ENCODE results near the gene MYL12A. TPM values are rescaled to one million over a fixed set of nuclear protein-coding genes. Genes with fewer than 3 reads are reported as not detected.
A peak's percentile ranks its signal among the peaks of the same experiment; 100 is the strongest.

MYL12A gene
- total and polyA plus RNA-seq, 2 of the 13 experiments (the other 11 are each of a cell fraction or from before 2014, with no cell fraction given): 261 to 277 TPM

DNA sequence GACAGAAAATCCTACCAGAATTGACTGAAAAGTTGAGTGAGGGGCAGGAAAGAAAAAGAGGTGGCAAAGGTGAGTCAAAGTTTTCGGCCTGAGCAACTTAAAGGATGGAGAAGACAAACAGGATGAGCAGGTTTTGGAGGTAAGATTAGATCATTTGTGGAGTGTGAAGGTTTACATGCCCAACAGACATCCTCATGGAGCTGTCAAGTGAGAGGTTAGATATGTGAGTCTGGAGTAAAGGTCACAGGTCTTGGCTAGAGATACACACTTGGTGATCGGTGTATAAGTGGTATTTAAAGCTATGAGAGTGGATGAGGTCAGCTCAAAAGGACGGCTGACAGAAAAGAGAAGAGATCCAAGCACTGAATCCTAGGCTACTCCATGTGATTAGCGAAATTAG lies 11.1 kb upstream of the MYL12A start:
- TF ChIP-seq PPARG (CRISPR knock-in tag; conservative IDR thresholded peaks at IDR 0.05) (0 out of 2 replicates have a peak, but pooled peaks have one; percentile 34), ZNF468 (CRISPR knock-in tag; IDR thresholded peaks at IDR 0.05) (no peak)
- FAIRE-seq: no peak
- H2AFZ ChIP-seq (ENCODE audit: low read length): no peak overlapping the region
- CTCF ChIA-PET (ENCODE audit: low intra/inter-chr PET ratio, low total read pairs): no interaction called here
- peaks cover 6% of the 10 kb centered on the region for H3K9me3 ChIP-seq (ENCODE audit: low read length)
- in situ Hi-C loops (cut with HindIII; ENCODE audit: extremely low pct_ligation_motif_present, low pct_unique_long_range_greater_than_20kb) (no loop called here), intact Hi-C loops (cut with micrococcal nuclease; ENCODE audit: unreplicated experiment) (no loop called here)
- no peak overlapping the region for H3K27ac ChIP-seq (ENCODE audit: extremely low read length, insufficient read depth, low read length)
- no peak for ATAC-seq
- H3K79me2 ChIP-seq (ENCODE audit: insufficient read depth, low read length): no peaks in the 10 kb centered on the region
- WGBS (ENCODE audit: low lambda C conversion rate): 81% methylated on average over 4 of the region's 4 CpGs
- BruUV-seq (replicated peaks): no TSS peak
- H3K9ac ChIP-seq (ENCODE audit: insufficient read depth, low read depth, low read length): no peak overlapping the region
- no peak overlapping the region for H3K4me2 ChIP-seq (ENCODE audit: low read depth, low read length)
- POLR2A ChIA-PET: interaction anchor here (1.4 kb wide), 1 partner anchor 11 kb away, joined by 5 read pairs; no protein-coding TSS in a partner anchor
- H3K4me1 ChIP-seq (ENCODE audit: insufficient read depth, low read length): peaks cover 53% of the 10 kb centered on the region
- no peak for DNase-seq (ENCODE audit: low spot score)
- no peaks in the 10 kb centered on the region for H3K27me3 ChIP-seq (ENCODE audit: control insufficient read depth in 1 of 2, insufficient read depth in 2 of 2, low read length in 2 of 2)
- H4K20me1 ChIP-seq (ENCODE audit: insufficient read depth, low read length): no peaks in the 10 kb centered on the region
- no peak overlapping the region for H3K4me3 ChIP-seq (replicated peaks in 1 of 3; ENCODE audit: insufficient read depth in 1 of 3, low read depth in 2 of 3, low read length in 3 of 3)
- no peaks in the 10 kb centered on the region for H3K36me3 ChIP-seq (replicated peaks in 1 of 2; ENCODE audit: control insufficient read depth in 1 of 2, insufficient read depth in 2 of 2, low read length in 2 of 2)

DNA sequence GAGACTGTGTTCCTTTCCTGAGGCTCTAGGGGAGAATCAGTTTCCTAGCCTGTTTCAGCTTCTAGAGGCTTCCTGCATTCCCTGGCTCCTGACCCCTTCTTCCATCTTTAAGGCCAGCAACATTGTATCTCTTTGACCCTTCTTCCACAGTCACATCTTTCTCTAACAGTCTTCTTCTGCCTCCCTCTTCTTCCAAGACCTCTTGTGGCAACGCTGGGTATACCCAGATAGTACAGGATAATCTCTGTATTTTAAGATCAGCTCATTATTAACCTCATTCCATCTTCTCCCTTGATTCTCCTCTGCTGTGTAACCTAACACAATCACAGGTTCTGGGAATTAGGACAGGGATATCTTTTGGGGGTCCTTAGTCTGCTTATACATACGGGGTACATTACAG lies 8.9 kb upstream of the MYL12A start:
- ChIA-PET POLR2A (interaction anchor here (0.9 to 2.1 kb wide), 5 partner anchors 8 to 55 kb away, joined by 3 to 6 read pairs (median 4); no protein-coding TSS in a partner anchor), CTCF (ENCODE audit: low intra/inter-chr PET ratio, low total read pairs) (interaction anchor here (0.7 to 1.2 kb wide), 2 partner anchors 8 to 51 kb away, joined by 3 to 5 read pairs; no protein-coding TSS in a partner anchor)
- intact Hi-C loops (cut with micrococcal nuclease; ENCODE audit: unreplicated experiment): no loop called here
- Histone ChIP-seq H3K4me3 (replicated peaks in 1 of 3; ENCODE audit: insufficient read depth in 1 of 3, low read depth in 2 of 3, low read length in 3 of 3) (no peak overlapping the region), H3K27me3 (ENCODE audit: control insufficient read depth in 1 of 2, insufficient read depth in 2 of 2, low read length in 2 of 2) (no peaks in the 10 kb centered on the region), H4K20me1 (ENCODE audit: insufficient read depth, low read length) (no peaks in the 10 kb centered on the region), H3K36me3 (replicated peaks in 1 of 2; ENCODE audit: control insufficient read depth in 1 of 2, insufficient read depth in 2 of 2, low read length in 2 of 2) (no peaks in the 10 kb centered on the region), H3K4me1 (ENCODE audit: insufficient read depth, low read length) (peaks cover 39% of the 10 kb centered on the region), H2AFZ (ENCODE audit: low read length) (no peak overlapping the region), H3K9me3 (ENCODE audit: low read length) (peaks cover 13% of the 10 kb centered on the region), H3K4me2 (ENCODE audit: low read depth, low read length) (no peak overlapping the region), H3K9ac (ENCODE audit: insufficient read depth, low read depth, low read length) (no peak overlapping the region), H3K79me2 (ENCODE audit: insufficient read depth, low read length) (no peaks in the 10 kb centered on the region), H3K27ac (ENCODE audit: extremely low read length, insufficient read depth, low read length) (no peak overlapping the region)
- DNase-seq (ENCODE audit: low spot score): no peak
- BruUV-seq (replicated peaks): no TSS peak
- ATAC-seq: no peak
- TF ChIP-seq YEATS2 (CRISPR knock-in tag; IDR thresholded peaks at IDR 0.05; ENCODE audit: borderline replicate concordance): no peak
- TF ChIP-seq, protein P1, sequence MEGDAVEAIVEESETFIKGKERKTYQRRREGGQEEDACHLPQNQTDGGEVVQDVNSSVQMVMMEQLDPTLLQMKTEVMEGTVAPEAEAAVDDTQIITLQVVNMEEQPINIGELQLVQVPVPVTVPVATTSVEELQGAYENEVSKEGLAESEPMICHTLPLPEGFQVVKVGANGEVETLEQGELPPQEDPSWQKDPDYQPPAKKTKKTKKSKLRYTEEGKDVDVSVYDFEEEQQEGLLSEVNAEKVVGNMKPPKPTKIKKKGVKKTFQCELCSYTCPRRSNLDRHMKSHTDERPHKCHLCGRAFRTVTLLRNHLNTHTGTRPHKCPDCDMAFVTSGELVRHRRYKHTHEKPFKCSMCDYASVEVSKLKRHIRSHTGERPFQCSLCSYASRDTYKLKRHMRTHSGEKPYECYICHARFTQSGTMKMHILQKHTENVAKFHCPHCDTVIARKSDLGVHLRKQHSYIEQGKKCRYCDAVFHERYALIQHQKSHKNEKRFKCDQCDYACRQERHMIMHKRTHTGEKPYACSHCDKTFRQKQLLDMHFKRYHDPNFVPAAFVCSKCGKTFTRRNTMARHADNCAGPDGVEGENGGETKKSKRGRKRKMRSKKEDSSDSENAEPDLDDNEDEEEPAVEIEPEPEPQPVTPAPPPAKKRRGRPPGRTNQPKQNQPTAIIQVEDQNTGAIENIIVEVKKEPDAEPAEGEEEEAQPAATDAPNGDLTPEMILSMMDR (CRISPR knock-in tag; IDR thresholded peaks at IDR 0.05): peak; percentile 12; the same call in 1 of the 2 replicates
- peak; percentile 35; the same call in 1 of the 2 replicates for TF ChIP-seq STAG1 (CRISPR knock-in tag; IDR thresholded peaks at IDR 0.05)
- TF ChIP-seq, protein P2, sequence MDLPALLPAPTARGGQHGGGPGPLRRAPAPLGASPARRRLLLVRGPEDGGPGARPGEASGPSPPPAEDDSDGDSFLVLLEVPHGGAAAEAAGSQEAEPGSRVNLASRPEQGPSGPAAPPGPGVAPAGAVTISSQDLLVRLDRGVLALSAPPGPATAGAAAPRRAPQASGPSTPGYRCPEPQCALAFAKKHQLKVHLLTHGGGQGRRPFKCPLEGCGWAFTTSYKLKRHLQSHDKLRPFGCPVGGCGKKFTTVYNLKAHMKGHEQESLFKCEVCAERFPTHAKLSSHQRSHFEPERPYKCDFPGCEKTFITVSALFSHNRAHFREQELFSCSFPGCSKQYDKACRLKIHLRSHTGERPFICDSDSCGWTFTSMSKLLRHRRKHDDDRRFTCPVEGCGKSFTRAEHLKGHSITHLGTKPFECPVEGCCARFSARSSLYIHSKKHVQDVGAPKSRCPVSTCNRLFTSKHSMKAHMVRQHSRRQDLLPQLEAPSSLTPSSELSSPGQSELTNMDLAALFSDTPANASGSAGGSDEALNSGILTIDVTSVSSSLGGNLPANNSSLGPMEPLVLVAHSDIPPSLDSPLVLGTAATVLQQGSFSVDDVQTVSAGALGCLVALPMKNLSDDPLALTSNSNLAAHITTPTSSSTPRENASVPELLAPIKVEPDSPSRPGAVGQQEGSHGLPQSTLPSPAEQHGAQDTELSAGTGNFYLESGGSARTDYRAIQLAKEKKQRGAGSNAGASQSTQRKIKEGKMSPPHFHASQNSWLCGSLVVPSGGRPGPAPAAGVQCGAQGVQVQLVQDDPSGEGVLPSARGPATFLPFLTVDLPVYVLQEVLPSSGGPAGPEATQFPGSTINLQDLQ (CRISPR knock-in tag; IDR thresholded peaks at IDR 0.05): no peak
- FAIRE-seq: no peak
- WGBS (ENCODE audit: low lambda C conversion rate): 74% methylated on average over 2 of the region's 2 CpGs
- in situ Hi-C loops (cut with HindIII; ENCODE audit: extremely low pct_ligation_motif_present, low pct_unique_long_range_greater_than_20kb): no loop called here
